ENCODE data around the gene FRAS1. TPM values are rescaled to one million over a fixed set of nuclear protein-coding genes. Genes with fewer than 3 reads are reported as not detected.

The FRAS1 gene
- total RNA-seq, 1 donor from 2014 or later, result 28.4 TPM

GRCh38 chr4:78165758-78166157 lies 108.6 kb downstream of the FRAS1 start:
- Histone ChIP-seq H3K27me3 (ENCODE audit: control insufficient read depth, insufficient read depth, low read length) (no peaks in the 10 kb centered on the region), H3K4me3 (ENCODE audit: low read depth, low read length) (no peak overlapping the region), H3K36me3 (ENCODE audit: control insufficient read depth, insufficient read depth, low read length) (no peaks in the 10 kb centered on the region)
- TF ChIP-seq CTCF (IDR thresholded peaks at IDR 0.05; ENCODE audit: insufficient read depth, low read length, poor library complexity, severe bottlenecking), result no peak
- DNase-seq (ENCODE audit: low read depth), result no peak

- TF ChIP-seq CTCF (IDR thresholded peaks at IDR 0.05; ENCODE audit: insufficient read depth, low read length, poor library complexity, severe bottlenecking), result no peak
- Histone ChIP-seq H3K4me3 (ENCODE audit: low read depth, low read length) (no peak overlapping the region), H3K27me3 (ENCODE audit: control insufficient read depth, insufficient read depth, low read length) (no peaks in the 10 kb centered on the region), H3K36me3 (ENCODE audit: control insufficient read depth, insufficient read depth, low read length) (no peaks in the 10 kb centered on the region)
- no peak for DNase-seq (ENCODE audit: low read depth)
These were observed 109.5 kb downstream of the FRAS1 start for GRCh38 chr4:78166622-78167021.

- TF ChIP-seq CTCF (IDR thresholded peaks at IDR 0.05; ENCODE audit: insufficient read depth, low read length, poor library complexity, severe bottlenecking), result no peak
- Histone ChIP-seq H3K27me3 (ENCODE audit: control insufficient read depth, insufficient read depth, low read length) (no peaks in the 10 kb centered on the region), H3K4me3 (ENCODE audit: low read depth, low read length) (no peak overlapping the region), H3K36me3 (ENCODE audit: control insufficient read depth, insufficient read depth, low read length) (no peaks in the 10 kb centered on the region)
- no peak for DNase-seq (ENCODE audit: low read depth)
These were observed 110.4 kb downstream of the FRAS1 start for GRCh38 chr4:78167510-78167909.

DNA sequence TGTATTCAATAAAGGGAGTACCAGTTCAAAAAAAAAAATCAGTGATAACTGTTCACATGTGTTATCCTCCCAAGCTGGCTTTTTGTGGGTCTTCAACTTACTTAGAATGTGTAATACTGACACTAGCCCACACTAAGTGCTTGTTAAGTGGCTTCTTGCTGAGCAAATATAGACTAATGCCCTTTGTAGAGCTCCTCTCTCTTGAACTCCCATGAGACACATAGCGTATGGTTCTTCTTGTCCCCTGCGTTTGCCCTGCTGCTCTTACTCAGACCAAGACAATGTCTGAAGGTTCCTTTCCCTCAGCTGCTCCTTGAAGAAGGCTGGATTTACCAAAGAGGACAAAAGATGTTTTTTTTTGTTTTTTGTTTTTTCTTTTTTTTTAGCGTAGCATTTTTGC lies 110.9 kb downstream of the FRAS1 start:
- Histone ChIP-seq H3K27me3 (ENCODE audit: control insufficient read depth, insufficient read depth, low read length) (no peaks in the 10 kb centered on the region), H3K4me3 (ENCODE audit: low read depth, low read length) (no peak overlapping the region), H3K36me3 (ENCODE audit: control insufficient read depth, insufficient read depth, low read length) (no peaks in the 10 kb centered on the region)
- DNase-seq (ENCODE audit: low read depth), result no peak
- no peak for TF ChIP-seq CTCF (IDR thresholded peaks at IDR 0.05; ENCODE audit: insufficient read depth, low read length, poor library complexity, severe bottlenecking)

DNA sequence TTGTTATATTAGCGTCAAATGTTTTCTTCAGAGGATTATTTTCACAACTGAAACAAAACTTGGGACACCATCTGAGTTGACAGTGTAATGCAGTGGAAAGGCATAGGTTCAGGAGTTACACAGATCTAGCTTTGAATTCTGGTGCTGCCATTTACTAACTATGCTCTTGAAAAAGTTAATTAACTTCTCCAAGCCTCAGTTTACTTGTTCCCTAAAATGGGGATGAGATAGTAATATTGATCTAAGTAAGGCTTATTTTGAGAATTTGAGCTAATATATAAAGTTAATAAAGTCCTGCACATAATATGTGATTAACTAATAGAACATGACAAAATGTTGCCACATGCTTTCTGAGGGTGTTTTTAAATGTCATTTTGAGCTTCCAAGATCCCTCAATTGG lies 112.6 kb downstream of the FRAS1 start:
- H3K4me3 ChIP-seq (ENCODE audit: low read depth, low read length), result no peak overlapping the region
- DNase-seq (ENCODE audit: low read depth), result no peak
- H3K27me3 ChIP-seq (ENCODE audit: control insufficient read depth, insufficient read depth, low read length), result no peaks in the 10 kb centered on the region
- TF ChIP-seq CTCF (IDR thresholded peaks at IDR 0.05; ENCODE audit: insufficient read depth, low read length, poor library complexity, severe bottlenecking), result no peak
- H3K36me3 ChIP-seq (ENCODE audit: control insufficient read depth, insufficient read depth, low read length), result no peaks in the 10 kb centered on the region

GRCh38 chr4:78171482-78171881 lies 114.4 kb downstream of the FRAS1 start:
- H3K36me3 ChIP-seq (ENCODE audit: control insufficient read depth, insufficient read depth, low read length), result no peaks in the 10 kb centered on the region
- no peaks in the 10 kb centered on the region for H3K27me3 ChIP-seq (ENCODE audit: control insufficient read depth, insufficient read depth, low read length)
- TF ChIP-seq CTCF (IDR thresholded peaks at IDR 0.05; ENCODE audit: insufficient read depth, low read length, poor library complexity, severe bottlenecking), result no peak
- no peak for DNase-seq (ENCODE audit: low read depth)
- H3K4me3 ChIP-seq (ENCODE audit: low read depth, low read length), result no peak overlapping the region
